ENCODE data around the gene GMDS. TPM values are rescaled to one million over a fixed set of nuclear protein-coding genes. Genes with fewer than 3 reads are reported as not detected.

The GMDS gene
- total and polyA plus RNA-seq, 5 experiments from 2014 or later = 11.4 to 25.0 (median 22.3) TPM

GRCh38 chr6:1657771-1658165, 587.6 kb downstream of the GMDS start:
- H3K9me3 Mint-ChIP-seq = no peaks in the 10 kb centered on the region
- POLR2A ChIA-PET = no interaction called here
- DNase-seq (no peak), ATAC-seq (no peak)
- no peak overlapping the region for H3K27ac Mint-ChIP-seq
- no peak overlapping the region for H3K4me3 Mint-ChIP-seq
- H3K27me3 Mint-ChIP-seq = no peaks in the 10 kb centered on the region
- peaks cover 0 to 10% (median 4%) of the 10 kb centered on the region in 3 donors for H3K36me3 Mint-ChIP-seq
- H3K4me1 Mint-ChIP-seq = peaks cover 0 to 6% (median 0%) of the 10 kb centered on the region in 4 donors

- H3K27me3 Mint-ChIP-seq = no peaks in the 10 kb centered on the region
- peaks cover 0 to 6% (median 0%) of the 10 kb centered on the region in 4 donors for H3K4me1 Mint-ChIP-seq
- POLR2A ChIA-PET = no interaction called here
- no peak overlapping the region for H3K4me3 Mint-ChIP-seq
- ATAC-seq = no peak
- DNase-seq = no peak
- H3K36me3 Mint-ChIP-seq = peaks cover 0 to 8% (median 4%) of the 10 kb centered on the region in 3 donors
- no peak overlapping the region for H3K27ac Mint-ChIP-seq
- no peaks in the 10 kb centered on the region for H3K9me3 Mint-ChIP-seq
These were observed 588.2 kb downstream of the GMDS start for GRCh38 chr6:1657116-1657770.

- no peak for ATAC-seq
- no peak for DNase-seq
- H3K4me1 Mint-ChIP-seq = no peaks in the 10 kb centered on the region
- POLR2A ChIA-PET = no interaction called here
- H3K27me3 Mint-ChIP-seq = no peaks in the 10 kb centered on the region
- H3K9me3 Mint-ChIP-seq = no peaks in the 10 kb centered on the region
- no peak overlapping the region for H3K27ac Mint-ChIP-seq
- H3K36me3 Mint-ChIP-seq = peaks cover 0 to 7% (median 0%) of the 10 kb centered on the region in 3 donors
- H3K4me3 Mint-ChIP-seq = no peak overlapping the region
These were observed 591.4 kb downstream of the GMDS start for GRCh38 chr6:1654054-1654453.

- Mint-ChIP-seq H3K4me1 (no peaks in the 10 kb centered on the region), H3K4me3 (no peak overlapping the region), H3K27ac (no peak overlapping the region), H3K27me3 (no peaks in the 10 kb centered on the region), H3K36me3 (peaks cover 0 to 2% (median 0%) of the 10 kb centered on the region in 3 donors), H3K9me3 (no peaks in the 10 kb centered on the region)
- ATAC-seq (no peak), DNase-seq (no peak)
- POLR2A ChIA-PET = no interaction called here
These were observed 592.6 kb downstream of the GMDS start for GRCh38 chr6:1652842-1653241.

GRCh38 chr6:1651362-1651761, 594.0 kb downstream of the GMDS start:
- POLR2A ChIA-PET = no interaction called here
- ATAC-seq = no peak
- DNase-seq = no peak
- H3K27me3 Mint-ChIP-seq = no peaks in the 10 kb centered on the region
- H3K27ac Mint-ChIP-seq = no peak overlapping the region
- no peaks in the 10 kb centered on the region for H3K36me3 Mint-ChIP-seq
- H3K4me1 Mint-ChIP-seq = no peaks in the 10 kb centered on the region
- no peaks in the 10 kb centered on the region for H3K9me3 Mint-ChIP-seq
- no peak overlapping the region for H3K4me3 Mint-ChIP-seq

- H3K36me3 Mint-ChIP-seq = peaks cover 0 to 15% (median 12%) of the 10 kb centered on the region in 3 donors
- no peak overlapping the region for H3K4me3 Mint-ChIP-seq
- no peaks in the 10 kb centered on the region for H3K9me3 Mint-ChIP-seq
- no peak overlapping the region for H3K27ac Mint-ChIP-seq
- ATAC-seq = no peak
- peaks cover 0 to 2% (median 0%) of the 10 kb centered on the region in 5 donors for H3K27me3 Mint-ChIP-seq
- no peak for DNase-seq
- peaks cover 0 to 5% (median 0%) of the 10 kb centered on the region in 4 donors for H3K4me1 Mint-ChIP-seq
- POLR2A ChIA-PET = no interaction called here
These were observed 599.8 kb downstream of the GMDS start for GRCh38 chr6:1645466-1646185.

- ATAC-seq = no peak
- Mint-ChIP-seq H3K9me3 (no peaks in the 10 kb centered on the region), H3K36me3 (peaks cover 0 to 19% (median 15%) of the 10 kb centered on the region in 3 donors), H3K27ac (no peak overlapping the region), H3K4me1 (peaks cover 0 to 5% (median 0%) of the 10 kb centered on the region in 4 donors), H3K27me3 (peaks cover 0 to 3% (median 0%) of the 10 kb centered on the region in 5 donors), H3K4me3 (no peak overlapping the region)
- DNase-seq = no peak
- POLR2A ChIA-PET = no interaction called here
These were observed 600.8 kb downstream of the GMDS start for GRCh38 chr6:1644516-1645060.

- no peaks in the 10 kb centered on the region for H3K9me3 Mint-ChIP-seq
- no peak for DNase-seq
- ATAC-seq = no peak
- peaks cover 0 to 3% (median 0%) of the 10 kb centered on the region in 5 donors for H3K27me3 Mint-ChIP-seq
- no peak overlapping the region for H3K4me3 Mint-ChIP-seq
- peak overlapping the region in 1 of 10 donors; percentile 37 for H3K27ac Mint-ChIP-seq
- POLR2A ChIA-PET = no interaction called here
- peaks cover 0 to 5% (median 0%) of the 10 kb centered on the region in 4 donors for H3K4me1 Mint-ChIP-seq
- H3K36me3 Mint-ChIP-seq = peaks cover 2 to 19% (median 18%) of the 10 kb centered on the region in 3 donors
These were observed 601.5 kb downstream of the GMDS start for GRCh38 chr6:1643830-1644445.

GRCh38 chr6:1643111-1643510, 602.3 kb downstream of the GMDS start:
- Mint-ChIP-seq H3K4me1 (peaks cover 0 to 5% (median 0%) of the 10 kb centered on the region in 4 donors), H3K9me3 (no peaks in the 10 kb centered on the region), H3K27me3 (peaks cover 0 to 3% (median 0%) of the 10 kb centered on the region in 5 donors), H3K27ac (peak overlapping the region in 1 of 10 donors; percentile 45), H3K36me3 (peaks cover 6 to 19% (median 18%) of the 10 kb centered on the region in 3 donors), H3K4me3 (no peak overlapping the region)
- no peak for DNase-seq
- POLR2A ChIA-PET = no interaction called here
- no peak for ATAC-seq

GRCh38 chr6:1641343-1641885, 604.0 kb downstream of the GMDS start:
- no peaks in the 10 kb centered on the region for H3K9me3 Mint-ChIP-seq
- peak overlapping the region in 1 of 10 donors; percentile 25 for H3K27ac Mint-ChIP-seq
- ATAC-seq (no peak), DNase-seq (no peak)
- POLR2A ChIA-PET = no interaction called here
- H3K4me1 Mint-ChIP-seq = peaks cover 0 to 5% (median 0%) of the 10 kb centered on the region in 4 donors
- peaks cover 0 to 3% (median 0%) of the 10 kb centered on the region in 5 donors for H3K27me3 Mint-ChIP-seq
- H3K36me3 Mint-ChIP-seq = peaks cover 6 to 19% (median 18%) of the 10 kb centered on the region in 3 donors
- no peak overlapping the region for H3K4me3 Mint-ChIP-seq

GRCh38 chr6:1640476-1640875, 604.9 kb downstream of the GMDS start:
- H3K27ac Mint-ChIP-seq = no peak overlapping the region
- no peaks in the 10 kb centered on the region for H3K4me1 Mint-ChIP-seq
- DNase-seq (no peak), ATAC-seq (no peak)
- no peak overlapping the region for H3K4me3 Mint-ChIP-seq
- POLR2A ChIA-PET = no interaction called here
- no peaks in the 10 kb centered on the region for H3K9me3 Mint-ChIP-seq
- peaks cover 0 to 7% (median 1%) of the 10 kb centered on the region in 5 donors for H3K27me3 Mint-ChIP-seq
- H3K36me3 Mint-ChIP-seq = peaks cover 6 to 24% (median 15%) of the 10 kb centered on the region in 3 donors

- Mint-ChIP-seq H3K4me3 (no peak overlapping the region), H3K27ac (no peak overlapping the region), H3K27me3 (peaks cover 0 to 17% (median 8%) of the 10 kb centered on the region in 5 donors), H3K9me3 (no peaks in the 10 kb centered on the region), H3K4me1 (no peaks in the 10 kb centered on the region), H3K36me3 (peaks cover 6 to 28% (median 17%) of the 10 kb centered on the region in 3 donors)
- ATAC-seq (no peak), DNase-seq (no peak)
- POLR2A ChIA-PET = no interaction called here
These were observed 606.0 kb downstream of the GMDS start for GRCh38 chr6:1639430-1639829.

All from naive thymus-derived CD8-positive, alpha-beta T cell (primary cell).